SK-N-SH (cell line): ENCODE results near the gene TFF1. TPM values are rescaled to one million over a fixed set of nuclear protein-coding genes. Genes with fewer than 3 reads are reported as not detected.

Experiments
- CTCF ChIA-PET: fragments of 300-600, 350-600 bp; formaldehyde crosslinking; extraction: SDS; loops from one replicate; lab custom pipeline; 2021; lab: Yijun Ruan, JAX
- POLR2A ChIA-PET: fragments of 350-600 bp; sonication (Branson Sonifier 250); formaldehyde crosslinking; extraction: SDS; loops from one replicate; lab custom pipeline; 2020; ENCODE audit warnings: antibody characterized with exemption, inconsistent platforms; lab: Yijun Ruan, JAX
- DNase-seq: peaks from one replicate; pipeline ENCODE4 v3.0.0; 2012
- H2AFZ ChIP-seq: fragments of 200-600 bp; sonication (generic); 2 replicates; pipeline ENCODE4 v1.8.1; 2016; ENCODE audit warnings: antibody characterized with exemption, mild to moderate bottlenecking, low read depth
- H3F3A ChIP-seq: fragments of 200-600 bp; sonication (generic); replicated peaks from 2 replicates; pipeline ENCODE3; 2016; ENCODE audit warnings: antibody characterized with exemption, mild to moderate bottlenecking; ENCODE audit not compliant: insufficient read depth
- H3K27ac ChIP-seq, 2 experiments: fragments of 200-500 bp in 1 of 2; fragments of 200-600 bp in 1 of 2; sonication (Bioruptor generic) in 1 of 2; sonication (generic), shearing (Covaris generic) in 1 of 2; 2 replicates each; pipeline versions ENCODE4 v1.5.1 to v1.6.1; 2014 to 2016; ENCODE audit warnings: low read depth in 2 of 2, inconsistent platforms in 1 of 2, low read length in 1 of 2, mild to moderate bottlenecking in 1 of 2, mixed read lengths in 1 of 2
- H3K27me3 ChIP-seq: fragments of 200-600 bp; sonication (generic), shearing (Covaris generic); 2 replicates; pipeline ENCODE4 v1.6.1; 2016; ENCODE audit warnings: mixed run types; ENCODE audit not compliant: insufficient read depth
- H3K36me3 ChIP-seq, 2 experiments: fragments of 200-500 bp in 1 of 2; fragments of 200-600 bp in 1 of 2; sonication (Bioruptor generic) in 1 of 2; sonication (generic) in 1 of 2; replicated peaks in 1 of 2; 2 replicates each; pipeline versions ENCODE3 to v1.5.1; 2014 to 2016; ENCODE audit warnings: low read length in 1 of 2, mild to moderate bottlenecking in 1 of 2; ENCODE audit not compliant: insufficient read depth in 2 of 2, control insufficient read depth in 1 of 2
- H3K4me1 ChIP-seq, 2 experiments: fragments of 200-500 bp in 1 of 2; fragments of 200-600 bp in 1 of 2; sonication (Bioruptor generic) in 1 of 2; sonication (generic), shearing (Covaris generic) in 1 of 2; 2 replicates each; pipeline versions ENCODE4 v1.5.1 to v1.6.1; 2014 to 2016; ENCODE audit warnings: low read depth in 1 of 2, low read length in 1 of 2, mixed run types in 1 of 2; ENCODE audit not compliant: insufficient read depth in 2 of 2, control insufficient read depth in 1 of 2
- H3K4me2 ChIP-seq: fragments of 200-600 bp; sonication (generic), shearing (Covaris generic); 2 replicates; pipeline ENCODE4 v1.6.1; 2017; ENCODE audit warnings: mixed run types
- H3K4me3 ChIP-seq, 2 experiments: fragments of 200-500 bp in 1 of 2; fragments of 200-600 bp in 1 of 2; sonication (Bioruptor generic) in 1 of 2; sonication (generic), shearing (Covaris generic) in 1 of 2; 2 replicates each; pipeline versions ENCODE4 v1.5.1 to v1.8.1; 2014 to 2016; ENCODE audit warnings: low read depth in 2 of 2, inconsistent platforms in 1 of 2, low read length in 1 of 2, mild to moderate bottlenecking in 1 of 2, mixed read lengths in 1 of 2, moderate library complexity in 1 of 2
- H3K79me2 ChIP-seq: fragments of 200-600 bp; sonication (generic); 2 replicates; pipeline ENCODE4 v1.8.1; 2017; ENCODE audit warnings: mild to moderate bottlenecking; ENCODE audit not compliant: insufficient read depth
- H3K9ac ChIP-seq: fragments of 200-600 bp; sonication (generic); 2 replicates; pipeline ENCODE4 v1.6.1; 2017; ENCODE audit warnings: mixed run types
- H3K9me2 ChIP-seq: fragments of 200-600 bp; sonication (generic); 2 replicates; pipeline ENCODE4 v1.6.1; 2017; ENCODE audit warnings: mixed run types
- H3K9me3 ChIP-seq: fragments of 200-600 bp; sonication (generic); 2 replicates; pipeline ENCODE4 v1.6.1; 2017; ENCODE audit warnings: mixed run types, mild to moderate bottlenecking, moderate library complexity
- H4K20me1 ChIP-seq: fragments of 200-600 bp; sonication (generic); 2 replicates; pipeline ENCODE4 v1.6.1; 2017; ENCODE audit warnings: mild to moderate bottlenecking, mixed run types; ENCODE audit not compliant: insufficient read depth
- EP300 ChIP-seq, 2 experiments: IDR thresholded peaks; 2 replicates each; pipeline versions ENCODE4 v1.4.0 to v1.6.1; 2012; ENCODE audit warnings: borderline replicate concordance in 1 of 2, low read depth in 1 of 2, low read length in 1 of 2
- FOSL2 ChIP-seq: IDR thresholded peaks from 2 replicates; pipeline ENCODE4 v1.4.0; 2012; ENCODE audit warnings: low read depth, mild to moderate bottlenecking, moderate library complexity, borderline replicate concordance
- FOXM1 ChIP-seq: IDR thresholded peaks from 2 replicates; pipeline ENCODE4 v1.4.0; 2012; ENCODE audit warnings: low read depth, mild to moderate bottlenecking
- PBX3 ChIP-seq: IDR thresholded peaks from 2 replicates; pipeline ENCODE4; 2012
- RAD21 ChIP-seq: IDR thresholded peaks from 2 replicates; pipeline ENCODE4 v1.6.1; 2012; ENCODE audit warnings: mild to moderate bottlenecking, low read length
- TAF1 ChIP-seq: IDR thresholded peaks from 2 replicates; pipeline ENCODE4 v1.6.1; 2012; ENCODE audit warnings: low read depth, mild to moderate bottlenecking, low read length, moderate library complexity, borderline replicate concordance
- TCF12 ChIP-seq: IDR thresholded peaks from 2 replicates; pipeline ENCODE4 v1.4.0; 2012
- YY1 ChIP-seq: IDR thresholded peaks from 2 replicates; pipeline ENCODE4 v1.4.0; 2012; ENCODE audit warnings: low read depth, mild to moderate bottlenecking
- WGBS: methylation state at CpG from one replicate; pipeline ENCODE4 v1.1.6; 2017; ENCODE audit warnings: low lambda C conversion rate; 5-methylcytosine and 5-hydroxymethylcytosine counted together
- polyA plus RNA-seq, 3 experiments: library from polyadenylated mRNA; depleted of rRNA; stranded (reverse); fragments of >200 nt; gene quantifications; 2 replicates each; pipeline ENCODE4 v1.2.3, GENCODE V29; 2012
- TF ChIP-seq, protein P1 (sequence below): fragments of 150-350 bp; IDR thresholded peaks from 2 replicates; pipeline ENCODE4 v1.6.1; 2016; ENCODE audit warnings: mild to moderate bottlenecking, low read depth, low read length
- TF ChIP-seq, protein P2 (sequence below): IDR thresholded peaks from 2 replicates; pipeline ENCODE4 v1.6.1; 2012; ENCODE audit warnings: mild to moderate bottlenecking, low read depth, low read length, moderate library complexity

Gene TFF1
- polyA plus RNA-seq, 1 of the 3 experiments (the other 2 are of a cell fraction): not detected

GRCh38 chr21:42376338-42376982, 10.1 kb upstream of the TFF1 start:
- Histone ChIP-seq H3K36me3 (no peaks in the 10 kb centered on the region), H3K27me3 (no peaks in the 10 kb centered on the region), H3K9me2 (no peaks in the 10 kb centered on the region), H3K4me3 (no peak overlapping the region), H4K20me1 (no peaks in the 10 kb centered on the region), H3K27ac (no peak overlapping the region), H3K79me2 (no peaks in the 10 kb centered on the region), H2AFZ (no peak overlapping the region), H3K9me3 (no peaks in the 10 kb centered on the region), H3F3A (no peaks in the 10 kb centered on the region), H3K4me2 (no peak overlapping the region), H3K4me1 (no peaks in the 10 kb centered on the region), H3K9ac (no peak overlapping the region)
- WGBS: 54% methylated on average over 29 of the region's 32 CpGs
- TF ChIP-seq FOSL2: no peak
- TF ChIP-seq YY1: no peak
- no peak for TF ChIP-seq PBX3
- TF ChIP-seq, protein P1, sequence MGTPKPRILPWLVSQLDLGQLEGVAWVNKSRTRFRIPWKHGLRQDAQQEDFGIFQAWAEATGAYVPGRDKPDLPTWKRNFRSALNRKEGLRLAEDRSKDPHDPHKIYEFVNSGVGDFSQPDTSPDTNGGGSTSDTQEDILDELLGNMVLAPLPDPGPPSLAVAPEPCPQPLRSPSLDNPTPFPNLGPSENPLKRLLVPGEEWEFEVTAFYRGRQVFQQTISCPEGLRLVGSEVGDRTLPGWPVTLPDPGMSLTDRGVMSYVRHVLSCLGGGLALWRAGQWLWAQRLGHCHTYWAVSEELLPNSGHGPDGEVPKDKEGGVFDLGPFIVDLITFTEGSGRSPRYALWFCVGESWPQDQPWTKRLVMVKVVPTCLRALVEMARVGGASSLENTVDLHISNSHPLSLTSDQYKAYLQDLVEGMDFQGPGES: no peak
- ChIA-PET POLR2A (no interaction called here), CTCF (no interaction called here)
- no peak for DNase-seq

- Histone ChIP-seq H2AFZ (no peak overlapping the region), H3K79me2 (no peaks in the 10 kb centered on the region), H3K36me3 (no peaks in the 10 kb centered on the region), H3K4me3 (no peak overlapping the region), H3K4me1 (no peaks in the 10 kb centered on the region), H4K20me1 (no peaks in the 10 kb centered on the region), H3K27me3 (no peaks in the 10 kb centered on the region), H3K9me2 (no peaks in the 10 kb centered on the region), H3K9me3 (no peaks in the 10 kb centered on the region), H3K9ac (no peak overlapping the region), H3F3A (no peaks in the 10 kb centered on the region), H3K4me2 (no peak overlapping the region), H3K27ac (no peak overlapping the region)
- WGBS: 0% methylated on average over 1 of the region's 3 CpGs
- no peak for DNase-seq
- TF ChIP-seq RAD21 (no peak), EP300 (IDR thresholded peaks at IDR 0.05; ENCODE audit: borderline replicate concordance in 1 of 2, low read depth in 1 of 2, low read length in 1 of 2) (no peak), TCF12 (no peak), TAF1 (no peak), FOXM1 (no peak)
- TF ChIP-seq, protein P2, sequence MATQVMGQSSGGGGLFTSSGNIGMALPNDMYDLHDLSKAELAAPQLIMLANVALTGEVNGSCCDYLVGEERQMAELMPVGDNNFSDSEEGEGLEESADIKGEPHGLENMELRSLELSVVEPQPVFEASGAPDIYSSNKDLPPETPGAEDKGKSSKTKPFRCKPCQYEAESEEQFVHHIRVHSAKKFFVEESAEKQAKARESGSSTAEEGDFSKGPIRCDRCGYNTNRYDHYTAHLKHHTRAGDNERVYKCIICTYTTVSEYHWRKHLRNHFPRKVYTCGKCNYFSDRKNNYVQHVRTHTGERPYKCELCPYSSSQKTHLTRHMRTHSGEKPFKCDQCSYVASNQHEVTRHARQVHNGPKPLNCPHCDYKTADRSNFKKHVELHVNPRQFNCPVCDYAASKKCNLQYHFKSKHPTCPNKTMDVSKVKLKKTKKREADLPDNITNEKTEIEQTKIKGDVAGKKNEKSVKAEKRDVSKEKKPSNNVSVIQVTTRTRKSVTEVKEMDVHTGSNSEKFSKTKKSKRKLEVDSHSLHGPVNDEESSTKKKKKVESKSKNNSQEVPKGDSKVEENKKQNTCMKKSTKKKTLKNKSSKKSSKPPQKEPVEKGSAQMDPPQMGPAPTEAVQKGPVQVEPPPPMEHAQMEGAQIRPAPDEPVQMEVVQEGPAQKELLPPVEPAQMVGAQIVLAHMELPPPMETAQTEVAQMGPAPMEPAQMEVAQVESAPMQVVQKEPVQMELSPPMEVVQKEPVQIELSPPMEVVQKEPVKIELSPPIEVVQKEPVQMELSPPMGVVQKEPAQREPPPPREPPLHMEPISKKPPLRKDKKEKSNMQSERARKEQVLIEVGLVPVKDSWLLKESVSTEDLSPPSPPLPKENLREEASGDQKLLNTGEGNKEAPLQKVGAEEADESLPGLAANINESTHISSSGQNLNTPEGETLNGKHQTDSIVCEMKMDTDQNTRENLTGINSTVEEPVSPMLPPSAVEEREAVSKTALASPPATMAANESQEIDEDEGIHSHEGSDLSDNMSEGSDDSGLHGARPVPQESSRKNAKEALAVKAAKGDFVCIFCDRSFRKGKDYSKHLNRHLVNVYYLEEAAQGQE: no peak
- POLR2A ChIA-PET: no interaction called here
- CTCF ChIA-PET: no interaction called here
These were observed 9.6 kb upstream of the TFF1 start for GRCh38 chr21:42375966-42376337.
